Liver (tissue), 9 donors: Measurements from ENCODE around the gene CLIC5. TPM values are rescaled to one million over a fixed set of nuclear protein-coding genes. Genes with fewer than 3 reads are reported as not detected.

Experiments used
- DNase-seq: peaks from one replicate; pipeline ENCODE4 v3.0.0-alpha.2; 2017; ENCODE audit warnings: low spot score
- H3K27ac ChIP-seq, 2 donors: one replicate each; pipeline ENCODE4 v1.7.0; 2013; ENCODE audit warnings: inconsistent platforms in 2 of 2, low read length in 2 of 2, control low read depth in 1 of 2, low read depth in 1 of 2, mild to moderate bottlenecking in 1 of 2
- H3K27me3 ChIP-seq, 4 donors: one replicate each; pipeline versions ENCODE4 v1.6.1 to v1.7.0; 2013; ENCODE audit warnings: low read length in 3 of 4, inconsistent platforms in 1 of 4, mild to moderate bottlenecking in 1 of 4, moderate library complexity in 1 of 4; ENCODE audit not compliant: control insufficient read depth in 4 of 4, insufficient read depth in 4 of 4
- H3K36me3 ChIP-seq, 4 donors: one replicate each; pipeline versions ENCODE4 v1.6.1 to v1.7.0; 2013; ENCODE audit warnings: low read length in 3 of 4, mild to moderate bottlenecking in 3 of 4, low read depth in 1 of 4, moderate library complexity in 1 of 4; ENCODE audit not compliant: control insufficient read depth in 4 of 4, insufficient read depth in 3 of 4
- H3K4me1 ChIP-seq, 4 donors: one replicate each; pipeline versions ENCODE4 v1.6.1 to v1.7.0; 2013; ENCODE audit warnings: low read length in 3 of 4, mild to moderate bottlenecking in 3 of 4, moderate library complexity in 1 of 4; ENCODE audit not compliant: control insufficient read depth in 4 of 4, insufficient read depth in 4 of 4
- H3K4me3 ChIP-seq, 3 donors: one replicate each; pipeline versions ENCODE4 v1.6.1 to v1.7.0; 2013; ENCODE audit warnings: low read length in 3 of 3, control low read depth in 1 of 3, low read depth in 1 of 3, mild to moderate bottlenecking in 1 of 3
- H3K9ac ChIP-seq, 2 donors: one replicate each; pipeline ENCODE4 v1.7.0; 2013; ENCODE audit warnings: low read length in 2 of 2, mild to moderate bottlenecking in 2 of 2, moderate library complexity in 2 of 2, control low read depth in 1 of 2, low read depth in 1 of 2
- H3K9me3 ChIP-seq, 4 donors: one replicate each; pipeline versions ENCODE4 v1.6.1 to v1.7.0; 2013; ENCODE audit warnings: low read length in 3 of 4; ENCODE audit not compliant: control insufficient read depth in 4 of 4
- FOXA1 ChIP-seq: IDR thresholded peaks from 2 replicates; pipeline ENCODE4 v1.6.1; 2016; ENCODE audit warnings: antibody characterized with exemption
- FOXA2 ChIP-seq: IDR thresholded peaks from 2 replicates; pipeline ENCODE4 v1.6.1; 2016; ENCODE audit warnings: antibody characterized with exemption
- GABPA ChIP-seq, 2 donors: IDR thresholded peaks in 1 of 2; conservative IDR thresholded peaks in 1 of 2; 2 replicates each; pipeline ENCODE4 v1.6.1; 2016; ENCODE audit warnings: antibody characterized with exemption in 2 of 2, mild to moderate bottlenecking in 1 of 2, moderate library complexity in 1 of 2
- HNF4A ChIP-seq, 2 donors: conservative IDR thresholded peaks; 2 replicates each; pipeline ENCODE4 v1.6.1; 2016; ENCODE audit warnings: antibody characterized with exemption in 2 of 2, mild to moderate bottlenecking in 2 of 2
- HNF4G ChIP-seq: IDR thresholded peaks from 2 replicates; pipeline ENCODE4 v1.6.1; 2016; ENCODE audit warnings: antibody characterized with exemption
- JUND ChIP-seq, 2 donors: IDR thresholded peaks; 2 replicates each; pipeline ENCODE4 v1.6.1; 2016; ENCODE audit warnings: antibody characterized with exemption in 2 of 2
- MAX ChIP-seq: IDR thresholded peaks from 2 replicates; pipeline ENCODE4 v1.6.1; 2016; ENCODE audit warnings: antibody characterized with exemption
- NR2F2 ChIP-seq: IDR thresholded peaks from 2 replicates; pipeline ENCODE4 v1.6.1; 2016; ENCODE audit warnings: antibody characterized with exemption
- RAD21 ChIP-seq, 2 donors: IDR thresholded peaks; 2 replicates each; pipeline ENCODE4 v1.6.1; 2016; ENCODE audit warnings: antibody characterized with exemption in 2 of 2, mild to moderate bottlenecking in 2 of 2
- REST ChIP-seq: IDR thresholded peaks from 2 replicates; pipeline ENCODE4 v1.6.1; 2016; ENCODE audit warnings: antibody characterized with exemption, mild to moderate bottlenecking
- RXRA ChIP-seq, 2 donors: IDR thresholded peaks; 2 replicates each; pipeline ENCODE4 v1.6.1; 2017 to 2018; ENCODE audit warnings: antibody characterized with exemption in 2 of 2, mild to moderate bottlenecking in 1 of 2
- SP1 ChIP-seq: IDR thresholded peaks from 2 replicates; pipeline ENCODE4 v1.6.1; 2018; ENCODE audit warnings: antibody characterized with exemption, mild to moderate bottlenecking
- TAF1 ChIP-seq: conservative IDR thresholded peaks from 2 replicates; pipeline ENCODE4 v1.6.1; 2016; ENCODE audit warnings: antibody characterized with exemption, mild to moderate bottlenecking
- YY1 ChIP-seq: IDR thresholded peaks from 2 replicates; pipeline ENCODE4 v1.6.1; 2016; ENCODE audit warnings: antibody characterized with exemption, mild to moderate bottlenecking
- WGBS: extraction: QIAGEN DNeasy Blood & Tissue Kit; methylation state at CpG from one replicate; pipeline ENCODE4 v1.1.7; 2013; 5-methylcytosine and 5-hydroxymethylcytosine counted together
- polyA plus RNA-seq, 2 donors: library from polyadenylated mRNA; stranded (reverse) in 1 of 2; unstranded in 1 of 2; fragments of 200-250 nt in 1 of 2; fragments of >200 nt in 1 of 2; fragmentation: Nextera tagmentation in 1 of 2; extraction: Ambion mirVana in 1 of 2; gene quantifications; one replicate each; pipeline versions ENCODE4 v1.2.1 to v1.2.3, GENCODE V29; 2013 to 2015
- total RNA-seq, 2 donors: library from RNA; depleted of rRNA; stranded (reverse); fragments of >200 nt; gene quantifications; one replicate each; pipeline ENCODE4 v1.2.3, GENCODE V29; 2014
- TF ChIP-seq, protein P1 (sequence below): IDR thresholded peaks from 2 replicates; pipeline ENCODE4 v1.6.1; 2016; ENCODE audit warnings: antibody characterized with exemption
- TF ChIP-seq, protein P2 (sequence below): IDR thresholded peaks from 2 replicates; pipeline ENCODE4 v1.6.1; 2016; ENCODE audit warnings: antibody characterized with exemption
- TF ChIP-seq, protein P3 (sequence below): fragments of 150-350 bp; IDR thresholded peaks from 2 replicates; pipeline ENCODE4 v1.5.1; 2017; ENCODE audit warnings: improper control_type of control experiment, low read depth, low read length; ENCODE audit not compliant: missing input control
- donor health status: healthy.
- donor health status: healthy.
- donor health status: healthy.
- donor health status: healthy.
- donor health status: healthy.

The CLIC5 gene
- total and polyA plus RNA-seq, 4 donors = 0.05 to 0.33 (median 0.14) TPM

GRCh38 chr6:45901767-45902650 is 113.7 kb downstream of the CLIC5 start:
- Histone ChIP-seq H3K36me3 (no peaks in the 10 kb centered on the region), H3K9me3 (no peaks in the 10 kb centered on the region), H3K9ac (no peak overlapping the region), H3K4me1 (no peaks in the 10 kb centered on the region), H3K27ac (no peak overlapping the region), H3K27me3 (no peaks in the 10 kb centered on the region), H3K4me3 (no peak overlapping the region)
- no peak for TF ChIP-seq REST
- TF ChIP-seq, protein P1, sequence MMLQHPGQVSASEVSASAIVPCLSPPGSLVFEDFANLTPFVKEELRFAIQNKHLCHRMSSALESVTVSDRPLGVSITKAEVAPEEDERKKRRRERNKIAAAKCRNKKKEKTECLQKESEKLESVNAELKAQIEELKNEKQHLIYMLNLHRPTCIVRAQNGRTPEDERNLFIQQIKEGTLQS = no peak
- no peak for TF ChIP-seq RAD21 (IDR thresholded peaks at IDR 0.05)
- no peak for TF ChIP-seq TAF1
- TF ChIP-seq, protein P2, sequence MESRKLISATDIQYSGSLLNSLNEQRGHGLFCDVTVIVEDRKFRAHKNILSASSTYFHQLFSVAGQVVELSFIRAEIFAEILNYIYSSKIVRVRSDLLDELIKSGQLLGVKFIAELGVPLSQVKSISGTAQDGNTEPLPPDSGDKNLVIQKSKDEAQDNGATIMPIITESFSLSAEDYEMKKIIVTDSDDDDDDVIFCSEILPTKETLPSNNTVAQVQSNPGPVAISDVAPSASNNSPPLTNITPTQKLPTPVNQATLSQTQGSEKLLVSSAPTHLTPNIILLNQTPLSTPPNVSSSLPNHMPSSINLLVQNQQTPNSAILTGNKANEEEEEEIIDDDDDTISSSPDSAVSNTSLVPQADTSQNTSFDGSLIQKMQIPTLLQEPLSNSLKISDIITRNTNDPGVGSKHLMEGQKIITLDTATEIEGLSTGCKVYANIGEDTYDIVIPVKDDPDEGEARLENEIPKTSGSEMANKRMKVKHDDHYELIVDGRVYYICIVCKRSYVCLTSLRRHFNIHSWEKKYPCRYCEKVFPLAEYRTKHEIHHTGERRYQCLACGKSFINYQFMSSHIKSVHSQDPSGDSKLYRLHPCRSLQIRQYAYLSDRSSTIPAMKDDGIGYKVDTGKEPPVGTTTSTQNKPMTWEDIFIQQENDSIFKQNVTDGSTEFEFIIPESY = no peak
- no peak for TF ChIP-seq RXRA (IDR thresholded peaks at IDR 0.05)
- no peak for TF ChIP-seq YY1
- TF ChIP-seq HNF4G = no peak
- no peak for TF ChIP-seq GABPA (IDR thresholded peaks at IDR 0.05 in 1 of 2, conservative IDR thresholded peaks at IDR 0.05 in 1 of 2)
- TF ChIP-seq FOXA1 = no peak
- TF ChIP-seq, protein P3, sequence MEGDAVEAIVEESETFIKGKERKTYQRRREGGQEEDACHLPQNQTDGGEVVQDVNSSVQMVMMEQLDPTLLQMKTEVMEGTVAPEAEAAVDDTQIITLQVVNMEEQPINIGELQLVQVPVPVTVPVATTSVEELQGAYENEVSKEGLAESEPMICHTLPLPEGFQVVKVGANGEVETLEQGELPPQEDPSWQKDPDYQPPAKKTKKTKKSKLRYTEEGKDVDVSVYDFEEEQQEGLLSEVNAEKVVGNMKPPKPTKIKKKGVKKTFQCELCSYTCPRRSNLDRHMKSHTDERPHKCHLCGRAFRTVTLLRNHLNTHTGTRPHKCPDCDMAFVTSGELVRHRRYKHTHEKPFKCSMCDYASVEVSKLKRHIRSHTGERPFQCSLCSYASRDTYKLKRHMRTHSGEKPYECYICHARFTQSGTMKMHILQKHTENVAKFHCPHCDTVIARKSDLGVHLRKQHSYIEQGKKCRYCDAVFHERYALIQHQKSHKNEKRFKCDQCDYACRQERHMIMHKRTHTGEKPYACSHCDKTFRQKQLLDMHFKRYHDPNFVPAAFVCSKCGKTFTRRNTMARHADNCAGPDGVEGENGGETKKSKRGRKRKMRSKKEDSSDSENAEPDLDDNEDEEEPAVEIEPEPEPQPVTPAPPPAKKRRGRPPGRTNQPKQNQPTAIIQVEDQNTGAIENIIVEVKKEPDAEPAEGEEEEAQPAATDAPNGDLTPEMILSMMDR = no peak
- TF ChIP-seq HNF4A (conservative IDR thresholded peaks at IDR 0.05) = no peak
- no peak for TF ChIP-seq FOXA2
- TF ChIP-seq MAX = no peak
- no peak for TF ChIP-seq SP1
- no peak for TF ChIP-seq JUND (IDR thresholded peaks at IDR 0.05)
- TF ChIP-seq NR2F2 = no peak
- 86% methylated on average over 7 of the region's 7 CpGs for WGBS
- DNase-seq = no peak
